H1 (cell line): ENCODE results near the gene MMP20. TPM values are rescaled to one million over a fixed set of nuclear protein-coding genes. Genes with fewer than 3 reads are reported as not detected.

Source experiments
- CTCF ChIA-PET: fragments of 300-600 bp; sonication (Branson Sonifier 250); formaldehyde crosslinking; loops from one replicate; lab custom pipeline; 2021; ENCODE audit not compliant: partially characterized antibody; lab: Charles Lee
- POLR2A ChIA-PET: fragments of 300-600 bp; sonication (Branson Sonifier 250); formaldehyde crosslinking; loops from one replicate; lab custom pipeline; 2021; ENCODE audit warnings: inconsistent platforms; ENCODE audit not compliant: partially characterized antibody; lab: Charles Lee
- DNase-seq, 2 experiments: peaks; one replicate each; pipeline versions ENCODE4 v3.0.0 to v3.0.0-alpha.2; 2010 to 2022; ENCODE audit warnings: low spot score in 2 of 2, low read depth in 1 of 2, mixed read lengths in 1 of 2
- FAIRE-seq: peaks from 2 replicates; lab custom pipeline; 2011; peaks lifted over from hg19 to GRCh38; lab: Jason Lieb, UNC
- H2AFZ ChIP-seq: 2 replicates; pipeline ENCODE4 v1.8.1; 2012; ENCODE audit warnings: low read length, inconsistent platforms
- H2AK5ac ChIP-seq: 2 replicates; pipeline ENCODE4 v1.6.1; 2013; ENCODE audit warnings: low read depth, low read length
- H2BK120ac ChIP-seq: replicated peaks from 2 replicates; pipeline ENCODE3; 2013; ENCODE audit warnings: low read depth, low read length, inconsistent platforms
- H2BK12ac ChIP-seq: 2 replicates; pipeline ENCODE4 v1.6.1; 2013; ENCODE audit warnings: low read depth, low read length
- H2BK15ac ChIP-seq: 2 replicates; pipeline ENCODE4 v1.6.1; 2013; ENCODE audit warnings: low read length
- H2BK20ac ChIP-seq: 2 replicates; pipeline ENCODE4 v1.6.1; 2013; ENCODE audit warnings: low read length
- H2BK5ac ChIP-seq: 2 replicates; pipeline ENCODE4 v1.6.1; 2013; ENCODE audit warnings: low read depth, low read length
- H3K14ac ChIP-seq: 2 replicates; pipeline ENCODE4 v1.6.1; 2013; ENCODE audit warnings: inconsistent platforms; ENCODE audit not compliant: insufficient read length
- H3K18ac ChIP-seq: 2 replicates; pipeline ENCODE4 v1.6.1; 2013; ENCODE audit warnings: low read length; ENCODE audit errors: extremely low read depth
- H3K23ac ChIP-seq: 2 replicates; pipeline ENCODE4 v1.6.1; 2013; ENCODE audit warnings: inconsistent platforms; ENCODE audit not compliant: insufficient read length
- H3K23me2 ChIP-seq: 2 replicates; pipeline ENCODE4 v1.6.1; 2013; ENCODE audit warnings: low read depth, low read length
- H3K27ac ChIP-seq: 2 replicates; pipeline ENCODE4 v1.6.1; 2011; ENCODE audit warnings: low read depth, low read length, inconsistent platforms
- H3K27me3 ChIP-seq, 4 experiments: replicated peaks in 1 of 4; 1 replicate in 1 of 4; 2 replicates in 3 of 4; pipeline versions ENCODE4 v1.6.1 to v1.8.1; 2011 to 2013; ENCODE audit warnings: low read length in 3 of 4, mild to moderate bottlenecking in 3 of 4, inconsistent platforms in 2 of 4, mixed read lengths in 2 of 4, moderate library complexity in 1 of 4; ENCODE audit not compliant: control insufficient read depth in 3 of 4, insufficient read depth in 3 of 4; ENCODE audit errors: extremely low read depth in 1 of 4
- H3K36me3 ChIP-seq, 4 experiments: 2 replicates each; pipeline versions ENCODE4 v1.6.1 to v1.8.1; 2011 to 2013; ENCODE audit warnings: mild to moderate bottlenecking in 4 of 4, low read length in 3 of 4, moderate library complexity in 2 of 4, control low read depth in 1 of 4, inconsistent platforms in 1 of 4; ENCODE audit not compliant: insufficient read depth in 4 of 4, control insufficient read depth in 2 of 4
- H3K4ac ChIP-seq: replicated peaks from 2 replicates; pipeline ENCODE3; 2013; ENCODE audit warnings: low read length, low read depth, mixed read lengths, inconsistent platforms; ENCODE audit not compliant: insufficient read length
- H3K4me1 ChIP-seq, 4 experiments: replicated peaks in 1 of 4; 1 replicate in 1 of 4; 2 replicates in 3 of 4; pipeline versions ENCODE4 v1.6.1 to v1.8.1; 2011 to 2013; ENCODE audit warnings: low read length in 3 of 4, inconsistent platforms in 2 of 4, mixed read lengths in 1 of 4; ENCODE audit not compliant: insufficient read depth in 4 of 4, control insufficient read depth in 3 of 4
- H3K4me2 ChIP-seq, 2 experiments: 2 replicates each; pipeline versions ENCODE4 v1.6.1 to v1.8.1; 2011 to 2013; ENCODE audit warnings: low read depth in 2 of 2, low read length in 2 of 2, control low read depth in 1 of 2, inconsistent platforms in 1 of 2, mild to moderate bottlenecking in 1 of 2; ENCODE audit not compliant: insufficient read depth in 1 of 2
- H3K4me3 ChIP-seq, 4 experiments: fragments of 200-600, 300-600 bp in 1 of 4; sonication (generic), shearing (Covaris generic), sonication (Bioruptor Twin) in 1 of 4; 2 replicates each; pipeline versions ENCODE4 v1.5.1 to v1.8.1; 2011 to 2016; ENCODE audit warnings: low read length in 4 of 4, low read depth in 3 of 4, control low read depth in 2 of 4, inconsistent platforms in 2 of 4, mild to moderate bottlenecking in 2 of 4, mixed read lengths in 1 of 4, moderate library complexity in 1 of 4; ENCODE audit not compliant: insufficient read depth in 2 of 4; ENCODE audit errors: extremely low read depth in 1 of 4
- H3K56ac ChIP-seq: replicated peaks from 2 replicates; pipeline ENCODE3; 2013; ENCODE audit warnings: low read depth, mild to moderate bottlenecking, mixed read lengths, low read length, inconsistent platforms; ENCODE audit not compliant: insufficient read length
- H3K79me1 ChIP-seq: 2 replicates; pipeline ENCODE4 v1.6.1; 2013; ENCODE audit warnings: low read depth, low read length, control low read depth
- H3K79me2 ChIP-seq, 2 experiments: 2 replicates each; pipeline versions ENCODE4 v1.6.1 to v1.8.1; 2012 to 2013; ENCODE audit warnings: low read length in 2 of 2, mild to moderate bottlenecking in 2 of 2, inconsistent platforms in 1 of 2; ENCODE audit not compliant: insufficient read depth in 2 of 2, control insufficient read depth in 1 of 2
- H3K9ac ChIP-seq, 4 experiments: replicated peaks in 1 of 4; 1 replicate in 1 of 4; 2 replicates in 3 of 4; pipeline versions ENCODE4 v1.6.1 to v1.8.1; 2011 to 2013; ENCODE audit warnings: low read depth in 3 of 4, low read length in 3 of 4, control low read depth in 2 of 4, mild to moderate bottlenecking in 2 of 4, moderate library complexity in 2 of 4, inconsistent platforms in 1 of 4; ENCODE audit errors: extremely low read depth in 1 of 4
- H3K9me3 ChIP-seq, 2 experiments: 2 replicates each; pipeline versions ENCODE4 v1.6.1 to v1.8.1; 2012 to 2013; ENCODE audit warnings: mild to moderate bottlenecking in 2 of 2, moderate library complexity in 2 of 2, control low read depth in 1 of 2, inconsistent platforms in 1 of 2, low read depth in 1 of 2, low read length in 1 of 2, mixed read lengths in 1 of 2; ENCODE audit not compliant: insufficient read depth in 2 of 2
- H4K20me1 ChIP-seq, 2 experiments: replicated peaks in 1 of 2; 2 replicates each; pipeline versions ENCODE3 to v1.8.1; 2011 to 2013; ENCODE audit warnings: inconsistent platforms in 2 of 2, low read length in 2 of 2, mild to moderate bottlenecking in 1 of 2; ENCODE audit not compliant: insufficient read depth in 2 of 2, control insufficient read depth in 1 of 2
- H4K5ac ChIP-seq: 2 replicates; pipeline ENCODE4 v1.6.1; 2013; ENCODE audit warnings: low read length, low read depth, mixed read lengths, inconsistent platforms; ENCODE audit not compliant: insufficient read length
- H4K8ac ChIP-seq: 2 replicates; pipeline ENCODE4 v1.8.0; 2013; ENCODE audit warnings: mild to moderate bottlenecking, moderate library complexity, low read length, inconsistent platforms; ENCODE audit not compliant: insufficient read depth; ENCODE audit errors: extremely low read depth
- H4K91ac ChIP-seq: replicated peaks from 2 replicates; pipeline ENCODE3; 2013; ENCODE audit warnings: low read length, mixed read lengths, inconsistent platforms; ENCODE audit not compliant: insufficient read length
- KDM1A ChIP-seq: fragments of 200-600, 300-600 bp; sonication (generic); IDR thresholded peaks from 2 replicates; pipeline ENCODE4 v1.7.1; 2016; ENCODE audit warnings: mild to moderate bottlenecking, low read length, borderline replicate concordance
- SAP30 ChIP-seq: fragments of 300-600 bp; sonication (generic); IDR thresholded peaks from 2 replicates; pipeline ENCODE4 v1.7.1; 2012; ENCODE audit warnings: low read length, moderate library complexity, mild to moderate bottlenecking, inconsistent platforms; ENCODE audit not compliant: insufficient read depth, insufficient replicate concordance
- SIX5 ChIP-seq: IDR thresholded peaks from 2 replicates; pipeline ENCODE4 v1.6.1; 2011; ENCODE audit warnings: mild to moderate bottlenecking, low read depth, low read length
- WGBS, 2 experiments: shearing (Covaris generic) in 1 of 2; methylation state at CpG; one replicate each; pipeline versions ENCODE4 v1.1.6 to v1.1.7; 2013 to 2015; ENCODE audit warnings: low lambda C conversion rate in 2 of 2, mixed read lengths in 2 of 2, inconsistent platforms in 1 of 2, low coverage in 1 of 2, missing lambda C conversion rate in 1 of 2; ENCODE audit not compliant: insufficient replicate concordance in 2 of 2, insufficient coverage in 1 of 2, insufficient read length in 1 of 2; ENCODE audit errors: extremely low coverage in 1 of 2, missing lambda C conversion rate in 1 of 2; 5-methylcytosine and 5-hydroxymethylcytosine counted together
- polyA plus RNA-seq, 7 experiments: library from polyadenylated mRNA; depleted of rRNA in 3 of 7; stranded (reverse) in 5 of 7; unstranded in 2 of 7; fragments of >200 nt in 5 of 7; fragments of 200-250 nt in 2 of 7; gene quantifications; 1 replicate in 5 of 7; 2 replicates in 1 of 7; 4 replicates in 1 of 7; pipeline versions ENCODE4 v1.2.1 to v1.2.3, GENCODE V29; 2011 to 2013; ENCODE audit warnings: missing spikeins in 2 of 7, mixed read lengths in 2 of 7
- total RNA-seq: library from RNA; stranded (reverse); fragmentation: NEBNext Ultra II Directional; extraction: Animal tissue kit (Norgen Biotek cat#: 25700); gene quantifications from 2 replicates; pipeline ENCODE4 v1.2.1, GENCODE V29; 2021

Gene MMP20
- total and polyA plus RNA-seq, 2 of the 8 experiments (the other 6 are each of a cell fraction or from before 2014, with no cell fraction given) = not detected

DNA sequence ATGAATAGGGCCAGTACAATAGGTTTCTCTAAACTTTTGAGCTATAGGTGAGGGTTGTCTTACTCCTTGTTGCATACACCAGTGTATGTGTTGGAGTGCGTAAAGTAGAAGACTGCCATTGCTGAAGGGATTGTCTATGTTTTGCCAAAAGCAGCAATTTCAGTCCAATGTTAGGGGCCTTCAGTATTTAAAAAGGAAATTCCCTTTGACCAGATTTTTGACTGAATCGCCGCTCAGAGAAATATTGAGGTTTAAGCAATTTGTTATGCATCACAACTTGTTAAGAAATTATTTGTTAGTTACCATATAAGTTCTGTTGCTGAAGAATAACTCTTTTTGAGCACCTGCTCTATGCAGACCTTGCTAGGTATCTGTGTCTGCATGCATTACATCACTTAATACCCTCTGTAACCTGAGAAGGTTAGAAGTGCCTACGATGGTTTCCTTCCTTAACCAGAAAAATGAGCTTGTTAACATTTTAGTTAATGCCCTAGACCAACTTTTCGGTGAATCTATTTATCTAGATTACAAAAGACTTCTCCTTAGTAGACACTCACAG is 33.9 kb downstream of the MMP20 start:
- H3K4ac ChIP-seq = no peak overlapping the region
- TF ChIP-seq KDM1A (no peak), SIX5 (no peak), SAP30 (no peak)

More for the DNA sequence above, 33.9 kb downstream of the MMP20 start:
- DNase-seq (no peak), FAIRE-seq (no peak)
- H4K5ac ChIP-seq = no peak overlapping the region
- no peaks in the 10 kb centered on the region for H3K36me3 ChIP-seq
- 89% methylated on average over 5 of the region's 5 CpGs; no CpG with 5 or more reads in 1 of the 2 experiments for WGBS, 2 experiments
- CTCF ChIA-PET = interaction anchor here (0.9 to 3.7 kb wide), 9 partner anchors 11 to 729 kb away, joined by 3 to 28 read pairs (median 4); no protein-coding TSS in a partner anchor
- H3K4me2 ChIP-seq = no peak overlapping the region
- no peak overlapping the region for H2BK15ac ChIP-seq
- no peak overlapping the region for H3K27ac ChIP-seq
- H2BK5ac ChIP-seq = no peak overlapping the region
- no peak overlapping the region for H2BK120ac ChIP-seq
- no peak overlapping the region for H3K23ac ChIP-seq
- no peak overlapping the region for H2BK20ac ChIP-seq
- H3K23me2 ChIP-seq = no peaks in the 10 kb centered on the region
- H3K4me3 ChIP-seq = no peak overlapping the region
- no peak overlapping the region for H3K14ac ChIP-seq
- no peak overlapping the region for H4K8ac ChIP-seq
- no peak overlapping the region for H3K9ac ChIP-seq
- no peak overlapping the region for H2BK12ac ChIP-seq
- no peaks in the 10 kb centered on the region for H3K79me2 ChIP-seq
- no peaks in the 10 kb centered on the region for H4K20me1 ChIP-seq
- H2AFZ ChIP-seq = no peak overlapping the region
- H3K27me3 ChIP-seq = no peaks in the 10 kb centered on the region
- no peak overlapping the region for H3K56ac ChIP-seq
- no peaks in the 10 kb centered on the region for H3K79me1 ChIP-seq
- no peaks in the 10 kb centered on the region for H3K9me3 ChIP-seq
- H3K18ac ChIP-seq = no peak overlapping the region
- no peak overlapping the region for H4K91ac ChIP-seq
- H3K4me1 ChIP-seq = no peaks in the 10 kb centered on the region
- H2AK5ac ChIP-seq = no peak overlapping the region
- POLR2A ChIA-PET = no interaction called here
